Lower lobe of right lung (tissue), 2 donors: Measurements from ENCODE around the gene STK24. TPM values are rescaled to one million over a fixed set of nuclear protein-coding genes. Genes with fewer than 3 reads are reported as not detected.

Experiments
- ATAC-seq, 2 donors: fragments of 200-7000 bp; cut with Tn5 transposase; one replicate each; pipeline ENCODE4 v1.9.1; 2020 to 2022; ENCODE audit warnings: mild to moderate bottlenecking in 2 of 2, moderate library complexity in 2 of 2
- DNase-seq: peaks from one replicate; pipeline ENCODE4 v3.0.0-alpha.2; 2020
- H3K27ac ChIP-seq: fragments of 200-600 bp; one replicate; pipeline ENCODE4 v1.8.0; 2022
- H3K27me3 ChIP-seq: fragments of 200-600 bp; one replicate; pipeline ENCODE4 v1.8.0; 2022; ENCODE audit warnings: low read depth
- H3K36me3 ChIP-seq: fragments of 200-600 bp; one replicate; pipeline ENCODE4 v1.8.0; 2022; ENCODE audit warnings: mild to moderate bottlenecking
- H3K4me1 ChIP-seq: fragments of 200-600 bp; one replicate; pipeline ENCODE4 v1.8.0; 2022
- H3K4me3 ChIP-seq: fragments of 200-600 bp; one replicate; pipeline ENCODE4 v1.8.0; 2022; ENCODE audit warnings: mild to moderate bottlenecking
- H3K9me3 ChIP-seq: fragments of 200-600 bp; one replicate; pipeline ENCODE4 v1.8.0; 2022
- CTCF ChIP-seq: fragments of 200-600 bp; IDR thresholded peaks from one replicate; pipeline ENCODE4 v1.8.0; 2022; ENCODE audit warnings: antibody characterized with exemption, mild to moderate bottlenecking
- intact Hi-C: fragments of 100-400 bp; cut with DNase I; formaldehyde crosslinking; loops from one replicate; pipeline ENCODE4 v1.11.0; 2022
- total RNA-seq: library from RNA; stranded (reverse); fragmentation: NEBNext Ultra II Directional; extraction: Animal tissue kit (Norgen Biotek cat#: 25700); gene quantifications from one replicate; pipeline ENCODE4 v1.2.1, GENCODE V29; 2021
- donor health status: DM: no; HTN: yes; CAD: no; lungs with severe emphysema.

STK24 gene
- total RNA-seq, 1 donor from 2014 or later = 94.5 TPM

GRCh38 chr13:98567140-98567539 lies 9.8 kb downstream of the STK24 start:
- DNase-seq = no peak
- intact Hi-C loops = no loop called here
- peaks cover 85% of the 10 kb centered on the region for H3K4me1 ChIP-seq
- H3K27ac ChIP-seq = peak overlapping the region; percentile 28
- H3K27me3 ChIP-seq = no peaks in the 10 kb centered on the region
- H3K4me3 ChIP-seq = no peak overlapping the region
- H3K36me3 ChIP-seq = no peaks in the 10 kb centered on the region
- no peaks in the 10 kb centered on the region for H3K9me3 ChIP-seq
- ATAC-seq = no peak
- TF ChIP-seq CTCF = no peak

DNA sequence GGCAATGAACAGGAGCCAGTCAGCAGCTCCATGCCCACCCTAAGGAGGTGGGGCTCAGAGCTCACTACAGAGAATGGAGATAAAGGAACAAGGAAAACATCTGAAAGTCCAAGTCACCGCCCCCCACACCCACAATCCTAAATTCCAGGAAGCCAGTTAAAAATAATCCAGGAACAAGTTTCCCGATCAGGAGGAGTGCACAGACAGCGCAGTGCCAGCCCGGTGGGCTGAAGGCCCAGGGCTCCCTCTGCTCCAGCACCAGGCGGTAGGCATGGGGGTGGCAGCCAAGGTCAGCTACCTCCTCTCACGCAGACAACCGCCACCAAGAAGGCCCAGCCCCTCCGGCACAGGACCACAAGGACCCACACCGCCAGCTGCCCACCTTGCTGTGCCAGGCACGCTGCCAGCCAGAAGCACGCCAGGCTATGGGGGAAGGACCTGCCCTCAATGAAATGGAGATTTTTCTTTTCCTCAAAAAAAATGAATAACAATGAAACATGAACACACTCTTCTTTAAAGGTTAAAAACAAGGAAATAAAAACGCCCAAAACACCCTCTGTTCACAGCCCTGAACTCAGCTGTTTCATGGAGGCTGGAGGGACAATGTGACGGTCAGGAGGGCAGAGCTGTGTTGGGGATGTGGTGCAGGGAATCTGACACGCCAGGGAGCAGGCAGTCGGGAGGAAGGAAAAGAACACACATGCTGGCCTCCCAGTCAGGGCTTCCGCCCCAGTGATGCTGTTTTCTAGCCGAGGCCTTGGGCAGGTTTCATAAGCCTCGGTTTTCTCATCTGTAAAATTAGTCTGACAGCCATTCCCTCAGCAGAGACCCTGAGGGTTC lies 11.0 kb downstream of the STK24 start:
- intact Hi-C loops = no loop called here
- no peaks in the 10 kb centered on the region for H3K36me3 ChIP-seq
- no peaks in the 10 kb centered on the region for H3K27me3 ChIP-seq
- ATAC-seq (peak; percentile 63 to 72), DNase-seq (no peak)
- H3K4me3 ChIP-seq = no peak overlapping the region
- peaks cover 83% of the 10 kb centered on the region for H3K4me1 ChIP-seq
- peak overlapping the region; percentile 73 for H3K27ac ChIP-seq
- TF ChIP-seq CTCF = no peak
- H3K9me3 ChIP-seq = no peaks in the 10 kb centered on the region

- Histone ChIP-seq H3K4me3 (no peak overlapping the region), H3K27ac (peak overlapping the region; percentile 41), H3K4me1 (peaks cover 84% of the 10 kb centered on the region), H3K36me3 (no peaks in the 10 kb centered on the region), H3K27me3 (no peaks in the 10 kb centered on the region), H3K9me3 (no peaks in the 10 kb centered on the region)
- TF ChIP-seq CTCF = no peak
- no peak for ATAC-seq
- no peak for DNase-seq
- intact Hi-C loops = no loop called here
Measured at GRCh38 chr13:98564204-98564603, 12.7 kb downstream of the STK24 start.

DNA sequence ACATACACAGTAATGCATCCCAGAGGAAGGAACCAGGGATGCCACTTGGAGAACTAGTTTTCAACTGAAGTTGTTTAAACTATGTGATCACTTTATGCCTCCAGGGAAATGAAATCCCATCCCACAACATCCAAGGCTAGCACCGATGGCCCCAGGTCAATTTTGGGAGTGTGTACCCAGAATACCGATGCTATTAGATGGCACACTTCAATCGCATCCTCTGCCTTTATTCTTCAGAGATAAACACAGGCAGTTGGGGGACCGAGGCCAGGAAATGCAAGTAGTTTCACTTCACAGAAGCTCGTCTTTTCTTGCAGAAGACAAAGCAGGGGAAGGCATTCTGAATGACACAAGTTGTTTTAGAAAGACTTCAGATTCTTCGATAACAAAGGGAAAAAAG lies 13.8 kb downstream of the STK24 start:
- intact Hi-C loops = no loop called here
- TF ChIP-seq CTCF = no peak
- ATAC-seq = no peak
- Histone ChIP-seq H3K9me3 (no peaks in the 10 kb centered on the region), H3K4me3 (peak overlapping the region; percentile 18), H3K36me3 (no peaks in the 10 kb centered on the region), H3K27me3 (no peaks in the 10 kb centered on the region), H3K4me1 (peaks cover 91% of the 10 kb centered on the region), H3K27ac (no peak overlapping the region)
- no peak for DNase-seq

- H3K4me1 ChIP-seq = peaks cover 76% of the 10 kb centered on the region
- no peaks in the 10 kb centered on the region for H3K36me3 ChIP-seq
- ATAC-seq = no peak
- H3K4me3 ChIP-seq = no peak overlapping the region
- H3K27ac ChIP-seq = no peak overlapping the region
- no peaks in the 10 kb centered on the region for H3K27me3 ChIP-seq
- no peak for TF ChIP-seq CTCF
- H3K9me3 ChIP-seq = no peaks in the 10 kb centered on the region
- intact Hi-C loops = no loop called here
- no peak for DNase-seq
Measured at GRCh38 chr13:98559169-98559568, 17.7 kb downstream of the STK24 start.
